PFSK-1 (cell line): Measurements from ENCODE around the gene TIAL1.

Experiments used
- FOXP2 ChIP-seq: optimal IDR thresholded peaks from 2 replicates; pipeline ENCODE3; 2011; ENCODE audit warnings: borderline replicate concordance, control low read depth, inconsistent platforms; ENCODE audit not compliant: insufficient read depth; ENCODE audit errors: extremely low read length, extremely low read depth
- POLR2AphosphoS5 ChIP-seq: IDR thresholded peaks from 2 replicates; pipeline ENCODE4 v1.6.1; 2012; ENCODE audit warnings: low read depth, mild to moderate bottlenecking, control low read depth, low read length, moderate library complexity
- SIN3A ChIP-seq: IDR thresholded peaks from 2 replicates; pipeline ENCODE4 v1.6.1; 2012; ENCODE audit warnings: mild to moderate bottlenecking, low read length, moderate library complexity, borderline replicate concordance; ENCODE audit not compliant: insufficient read depth
- TAF1 ChIP-seq: IDR thresholded peaks from 2 replicates; pipeline ENCODE4 v1.6.1; 2012; ENCODE audit warnings: low read length, control low read depth, borderline replicate concordance; ENCODE audit not compliant: insufficient read depth
- TF ChIP-seq, protein P1 (sequence below), 2 experiments: IDR thresholded peaks; 2 replicates each; pipeline versions ENCODE4 v1.6.1 to v1.8.0; 2011 to 2012; ENCODE audit warnings: low read depth in 2 of 2, low read length in 2 of 2, control low read depth in 1 of 2, inconsistent platforms in 1 of 2, mild to moderate bottlenecking in 1 of 2, moderate library complexity in 1 of 2; ENCODE audit not compliant: insufficient read depth in 1 of 2

The TIAL1 gene

DNA sequence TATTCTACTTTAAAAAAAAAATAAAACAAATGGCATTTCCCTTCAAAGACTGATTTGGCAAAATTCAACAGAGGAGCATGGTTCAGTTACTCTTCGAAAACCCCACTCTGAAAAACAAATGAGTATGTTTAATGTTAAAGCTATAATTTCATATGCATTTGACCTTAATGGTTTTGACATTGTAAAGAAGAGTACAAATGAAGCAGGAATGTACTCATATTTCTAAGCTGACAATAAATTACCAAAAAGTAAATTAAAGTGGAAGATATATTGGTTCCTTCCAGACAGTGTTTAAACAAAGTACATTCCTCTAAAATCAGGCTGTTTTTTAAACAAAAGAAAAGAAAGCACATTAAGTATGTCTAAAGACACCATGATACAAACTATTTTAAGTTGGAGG, 70.6 kb downstream of the TIAL1 start:
- TF ChIP-seq TAF1 (no peak), FOXP2 (no peak), SIN3A (no peak), POLR2AphosphoS5 (no peak)
- TF ChIP-seq, protein P1, sequence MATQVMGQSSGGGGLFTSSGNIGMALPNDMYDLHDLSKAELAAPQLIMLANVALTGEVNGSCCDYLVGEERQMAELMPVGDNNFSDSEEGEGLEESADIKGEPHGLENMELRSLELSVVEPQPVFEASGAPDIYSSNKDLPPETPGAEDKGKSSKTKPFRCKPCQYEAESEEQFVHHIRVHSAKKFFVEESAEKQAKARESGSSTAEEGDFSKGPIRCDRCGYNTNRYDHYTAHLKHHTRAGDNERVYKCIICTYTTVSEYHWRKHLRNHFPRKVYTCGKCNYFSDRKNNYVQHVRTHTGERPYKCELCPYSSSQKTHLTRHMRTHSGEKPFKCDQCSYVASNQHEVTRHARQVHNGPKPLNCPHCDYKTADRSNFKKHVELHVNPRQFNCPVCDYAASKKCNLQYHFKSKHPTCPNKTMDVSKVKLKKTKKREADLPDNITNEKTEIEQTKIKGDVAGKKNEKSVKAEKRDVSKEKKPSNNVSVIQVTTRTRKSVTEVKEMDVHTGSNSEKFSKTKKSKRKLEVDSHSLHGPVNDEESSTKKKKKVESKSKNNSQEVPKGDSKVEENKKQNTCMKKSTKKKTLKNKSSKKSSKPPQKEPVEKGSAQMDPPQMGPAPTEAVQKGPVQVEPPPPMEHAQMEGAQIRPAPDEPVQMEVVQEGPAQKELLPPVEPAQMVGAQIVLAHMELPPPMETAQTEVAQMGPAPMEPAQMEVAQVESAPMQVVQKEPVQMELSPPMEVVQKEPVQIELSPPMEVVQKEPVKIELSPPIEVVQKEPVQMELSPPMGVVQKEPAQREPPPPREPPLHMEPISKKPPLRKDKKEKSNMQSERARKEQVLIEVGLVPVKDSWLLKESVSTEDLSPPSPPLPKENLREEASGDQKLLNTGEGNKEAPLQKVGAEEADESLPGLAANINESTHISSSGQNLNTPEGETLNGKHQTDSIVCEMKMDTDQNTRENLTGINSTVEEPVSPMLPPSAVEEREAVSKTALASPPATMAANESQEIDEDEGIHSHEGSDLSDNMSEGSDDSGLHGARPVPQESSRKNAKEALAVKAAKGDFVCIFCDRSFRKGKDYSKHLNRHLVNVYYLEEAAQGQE (IDR thresholded peaks at IDR 0.05; ENCODE audit: insufficient read depth in 1 of 2, low read depth in 2 of 2, low read length in 2 of 2) = no peak

DNA sequence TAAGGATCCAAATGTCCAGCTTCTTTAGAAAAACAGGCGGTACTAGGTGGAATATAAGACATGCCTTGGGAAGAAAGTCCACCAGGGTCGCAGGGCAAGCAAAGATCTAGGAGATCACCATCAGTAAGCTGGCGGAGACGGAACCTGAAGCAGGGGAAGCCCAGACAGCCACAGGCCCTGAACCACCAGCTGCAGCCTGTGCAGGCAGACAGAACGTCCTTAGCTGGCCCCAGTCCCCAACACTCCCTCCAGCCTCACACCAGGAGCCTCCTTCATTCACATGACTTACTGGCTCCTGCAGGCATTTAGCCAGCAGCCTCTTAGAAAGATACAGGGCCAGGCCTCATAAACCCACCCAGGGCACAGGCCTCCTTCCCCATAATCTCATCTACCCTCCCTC, 71.6 kb downstream of the TIAL1 start:
- no peak for TF ChIP-seq TAF1
- no peak for TF ChIP-seq SIN3A
- TF ChIP-seq POLR2AphosphoS5 = no peak
- TF ChIP-seq FOXP2 = no peak
- TF ChIP-seq, protein P1 (IDR thresholded peaks at IDR 0.05; ENCODE audit: insufficient read depth in 1 of 2, low read depth in 2 of 2, low read length in 2 of 2) = no peak

DNA sequence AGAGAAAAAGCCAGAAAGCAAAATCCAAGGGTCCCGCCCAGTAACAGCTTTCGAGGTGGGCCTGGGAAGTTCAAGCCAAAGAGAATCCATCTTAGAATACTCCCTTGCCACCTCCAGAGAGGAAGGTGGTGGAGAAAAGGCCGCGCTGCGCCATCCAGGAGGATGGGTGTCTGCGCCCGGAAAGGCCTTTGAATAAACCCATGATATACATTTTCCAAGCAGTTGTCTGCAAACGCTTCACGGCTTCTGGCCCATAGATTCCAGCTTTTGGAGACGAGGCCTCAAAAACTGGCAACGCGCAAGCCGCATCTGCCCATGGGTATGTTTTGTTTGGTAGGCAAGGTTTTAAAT, 72.1 kb downstream of the TIAL1 start:
- TF ChIP-seq POLR2AphosphoS5 (no peak), SIN3A (no peak), TAF1 (no peak), FOXP2 (no peak)
- TF ChIP-seq, protein P1 (IDR thresholded peaks at IDR 0.05; ENCODE audit: insufficient read depth in 1 of 2, low read depth in 2 of 2, low read length in 2 of 2) = no peak

DNA sequence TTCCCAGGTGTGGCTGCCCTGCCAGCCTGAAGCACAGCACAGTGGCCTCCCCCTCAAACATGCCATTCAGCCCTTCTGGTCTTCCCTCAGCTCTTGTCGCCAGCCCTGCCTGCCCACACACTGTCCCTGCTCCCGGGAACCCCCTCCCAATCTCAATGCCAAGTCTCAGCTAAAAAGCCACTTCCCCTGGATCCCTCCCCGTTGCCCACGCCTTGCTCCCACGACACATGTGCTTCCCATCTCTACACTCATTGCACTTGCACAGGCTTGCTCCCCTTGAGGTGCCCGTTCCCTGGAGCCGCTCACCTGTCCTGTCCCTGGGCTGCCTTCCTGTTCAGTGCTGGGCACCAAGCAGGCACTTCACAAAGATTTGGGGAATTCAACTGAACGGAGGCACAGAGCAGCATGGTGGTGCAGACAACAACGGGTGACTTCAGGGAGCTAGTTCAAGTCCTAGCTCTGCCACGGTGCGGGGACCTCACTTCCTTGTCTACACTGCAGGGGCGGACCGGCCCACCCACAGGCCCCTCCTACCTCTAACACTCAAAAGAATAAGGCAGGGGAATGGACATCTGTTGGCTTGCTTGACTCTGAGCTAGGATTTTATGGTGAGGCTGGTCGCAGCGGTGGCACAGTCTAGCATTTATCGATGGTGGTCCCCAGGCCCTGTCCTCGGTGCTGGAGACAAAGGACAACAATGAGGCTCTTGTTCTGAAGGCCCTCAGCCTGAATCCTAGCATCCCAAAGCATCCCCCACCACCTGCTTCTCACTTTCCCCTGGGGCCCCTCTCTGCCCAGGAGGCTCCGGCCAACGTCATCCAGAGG, 72.7 kb downstream of the TIAL1 start:
- TF ChIP-seq POLR2AphosphoS5 = no peak
- TF ChIP-seq, protein P1 (IDR thresholded peaks at IDR 0.05; ENCODE audit: insufficient read depth in 1 of 2, low read depth in 2 of 2, low read length in 2 of 2) = peak in 1 of 2 experiments; percentile 51; a peak in 1 of 4 replicates
